Measurements from ENCODE around the gene CAPN2. TPM values are rescaled to one million over a fixed set of nuclear protein-coding genes. Genes with fewer than 3 reads are reported as not detected.

CAPN2 gene
- total and polyA plus RNA-seq, 3 donors from 2014 or later = 99.0 to 179 (median 174) TPM

GRCh38 chr1:223715604-223716172 lies 3.3 kb downstream of the CAPN2 start:
- Histone ChIP-seq H3K36me3 (ENCODE audit: low read depth, missing control alignments) (no peaks in the 10 kb centered on the region), H3K9me3 (no peaks in the 10 kb centered on the region), H3K27ac (no peak overlapping the region), H3K4me3 (no peak overlapping the region), H3K4me1 (peaks cover 24% of the 10 kb centered on the region), H3K27me3 (no peaks in the 10 kb centered on the region)
- TF ChIP-seq POLR2A (IDR thresholded peaks at IDR 0.05) (no peak), CTCF (IDR thresholded peaks at IDR 0.05) (no peak)
- intact Hi-C loops (cut with DNase I; ENCODE audit: low total_unique reads) = no loop called here
- 62 to 76% methylated on average over 6 of the region's 6 CpGs for WGBS, 2 donors
- no peak for DNase-seq

DNA sequence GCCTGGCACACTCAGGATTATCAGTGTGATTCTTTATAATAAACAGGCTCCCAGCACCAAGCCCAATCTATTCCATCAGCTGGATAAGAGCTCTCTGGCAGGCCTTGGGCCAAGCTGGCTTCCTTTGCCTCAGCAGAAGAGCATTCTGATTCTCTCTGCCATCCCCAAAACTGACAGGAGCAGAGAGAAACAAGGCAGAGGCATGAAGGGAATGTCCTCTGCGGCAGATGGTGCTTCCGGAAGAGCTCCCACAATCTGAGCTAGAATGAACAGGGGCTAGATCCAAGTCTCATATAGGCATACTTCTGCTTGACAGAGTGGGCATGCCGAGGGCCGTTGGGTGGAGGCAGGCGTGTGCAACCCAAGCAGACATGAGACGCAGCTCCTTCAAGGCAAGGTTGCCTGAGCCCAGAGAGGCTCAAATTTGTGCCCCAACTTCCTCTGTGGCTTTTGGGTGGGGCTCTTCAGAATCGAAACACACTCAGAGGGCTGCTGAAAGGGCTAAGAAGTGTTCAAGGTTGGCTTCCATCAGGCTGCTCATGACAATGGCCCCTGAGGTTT lies 4.0 kb downstream of the CAPN2 start:
- Histone ChIP-seq H3K36me3 (ENCODE audit: low read depth, missing control alignments) (no peaks in the 10 kb centered on the region), H3K27ac (no peak overlapping the region), H3K27me3 (no peaks in the 10 kb centered on the region), H3K4me3 (no peak overlapping the region), H3K4me1 (peaks cover 20% of the 10 kb centered on the region), H3K9me3 (no peaks in the 10 kb centered on the region)
- intact Hi-C loops (cut with DNase I; ENCODE audit: low total_unique reads) = no loop called here
- no peak for DNase-seq
- TF ChIP-seq CTCF (IDR thresholded peaks at IDR 0.05) (no peak), POLR2A (IDR thresholded peaks at IDR 0.05) (no peak)
- 70 to 84% methylated on average over 6 to 7 of the region's 7 CpGs for WGBS, 2 donors

GRCh38 chr1:223717123-223717522 lies 4.8 kb downstream of the CAPN2 start:
- Histone ChIP-seq H3K27me3 (no peaks in the 10 kb centered on the region), H3K4me1 (peaks cover 24% of the 10 kb centered on the region), H3K27ac (no peak overlapping the region), H3K36me3 (ENCODE audit: low read depth, missing control alignments) (no peaks in the 10 kb centered on the region), H3K4me3 (no peak overlapping the region), H3K9me3 (no peaks in the 10 kb centered on the region)
- TF ChIP-seq CTCF (IDR thresholded peaks at IDR 0.05) = no peak
- no peak for TF ChIP-seq POLR2A (IDR thresholded peaks at IDR 0.05)
- 86 to 92% methylated on average over 5 of the region's 5 CpGs for WGBS, 2 donors
- no peak for DNase-seq
- intact Hi-C loops (cut with DNase I; ENCODE audit: low total_unique reads) = no loop called here

DNA sequence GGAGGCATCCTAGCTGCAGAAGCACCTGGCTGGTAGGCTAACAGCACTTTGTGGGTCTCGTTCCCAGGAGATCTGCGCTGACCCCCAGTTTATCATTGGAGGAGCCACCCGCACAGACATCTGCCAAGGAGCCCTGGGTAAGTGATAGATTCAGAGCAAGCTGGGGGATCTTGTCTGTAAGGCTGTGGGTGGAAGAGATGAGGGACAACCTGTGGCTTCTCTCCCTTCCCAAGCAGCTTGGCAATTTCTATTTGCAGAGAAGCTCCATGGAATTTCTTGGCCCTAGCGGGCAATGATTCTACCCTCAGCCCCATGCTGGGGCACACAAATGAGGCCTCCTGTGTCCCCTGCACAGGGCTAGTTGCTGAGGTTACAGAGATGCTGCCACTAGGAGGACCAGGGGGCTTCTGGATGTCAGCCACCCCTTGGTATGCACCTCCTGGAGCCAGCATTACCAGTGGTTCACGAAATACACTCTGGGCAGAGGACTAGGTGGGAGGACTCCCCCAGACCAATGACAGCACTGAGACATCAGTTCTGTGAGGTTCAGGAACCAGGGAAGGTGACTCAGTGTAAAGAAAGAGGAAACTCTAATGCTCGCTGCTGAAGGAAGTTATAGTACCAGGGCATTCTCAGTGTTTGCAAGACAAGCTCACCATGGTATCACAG lies 5.5 kb downstream of the CAPN2 start:
- Histone ChIP-seq H3K4me1 (peaks cover 24% of the 10 kb centered on the region), H3K27me3 (no peaks in the 10 kb centered on the region), H3K9me3 (no peaks in the 10 kb centered on the region), H3K36me3 (ENCODE audit: low read depth, missing control alignments) (no peaks in the 10 kb centered on the region), H3K27ac (no peak overlapping the region), H3K4me3 (no peak overlapping the region)
- DNase-seq = no peak
- 74 to 90% methylated on average over 4 to 6 of the region's 6 CpGs for WGBS, 2 donors
- intact Hi-C loops (cut with DNase I; ENCODE audit: low total_unique reads) = no loop called here
- TF ChIP-seq CTCF (IDR thresholded peaks at IDR 0.05) = no peak
- no peak for TF ChIP-seq POLR2A (IDR thresholded peaks at IDR 0.05)

All from testis (tissue), 3 donors.